Esophagus mucosa (tissue), 1 donor: ENCODE measurements around the gene CAMK1. TPM values are rescaled to one million over a fixed set of nuclear protein-coding genes. Genes with fewer than 3 reads are reported as not detected.
A peak's percentile ranks its signal among the peaks of the same experiment; 100 is the strongest.
"Not testable (repeated sequence)": the region's sequence is repeated elsewhere in the genome, so short reads cannot be mapped to it uniquely, and the experiment has no call there.

Experiments used
- ATAC-seq: fragments of 200-7000 bp; cut with Tn5 transposase; one replicate; pipeline ENCODE4 v1.9.1; 2020
- total RNA-seq: library from RNA; stranded (reverse); gene quantifications from one replicate; pipeline ENCODE4 v1.2.4, GENCODE V29; 2023
- donor health status: DM: yes; HTN: yes; CAD: no.

The CAMK1 gene
- total RNA-seq, 1 donor from 2014 or later: 2.6 TPM

- peak; percentile 93 for ATAC-seq
These were observed 22.8 kb upstream of the CAMK1 start, which contains the start of the genes ARPC4 and TADA3 for GRCh38 chr3:9792405-9793160. Gene ARPC4, plus strand, starts transcription at chr3:9793082. Its CDS starts 40 bp downstream, at chr3:9793122. Gene TADA3, minus strand, starts transcription at chr3:9792473. Its CDS starts 1,007 bp downstream, at chr3:9791466.

DNA sequence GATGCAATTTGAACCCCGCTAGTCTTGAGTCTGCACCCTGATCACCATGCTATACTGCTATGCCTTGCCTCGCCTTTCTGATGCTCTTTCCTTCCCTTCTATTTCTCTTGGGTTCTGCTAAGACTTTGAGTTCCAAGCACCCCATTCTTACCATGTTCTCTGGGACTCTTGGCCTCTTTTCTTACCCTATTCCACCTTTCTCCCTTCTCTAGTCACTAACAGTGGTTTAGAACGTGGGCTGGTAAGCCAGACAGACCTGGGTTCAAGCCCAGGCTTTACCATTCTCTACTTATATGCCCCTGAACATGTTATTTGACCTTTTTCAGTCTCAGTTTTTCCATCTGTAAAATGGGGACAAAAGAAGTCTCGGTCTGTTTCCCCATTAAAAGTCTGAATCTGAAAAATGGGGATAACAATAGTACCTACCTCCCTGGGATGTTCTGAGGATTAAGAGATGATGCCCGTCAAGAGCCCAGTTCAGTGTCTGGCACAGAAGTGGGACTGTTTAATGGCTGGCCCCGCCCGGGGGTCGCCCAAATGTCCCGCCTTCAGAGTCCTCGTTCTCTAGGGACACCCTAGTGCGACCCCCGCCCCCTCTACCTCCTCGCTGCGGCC, 22.1 kb upstream of the CAMK1 start:
- ATAC-seq: no peak

GRCh38 chr3:9791127-9791526, 21.4 kb upstream of the CAMK1 start:
- no peak for ATAC-seq

DNA sequence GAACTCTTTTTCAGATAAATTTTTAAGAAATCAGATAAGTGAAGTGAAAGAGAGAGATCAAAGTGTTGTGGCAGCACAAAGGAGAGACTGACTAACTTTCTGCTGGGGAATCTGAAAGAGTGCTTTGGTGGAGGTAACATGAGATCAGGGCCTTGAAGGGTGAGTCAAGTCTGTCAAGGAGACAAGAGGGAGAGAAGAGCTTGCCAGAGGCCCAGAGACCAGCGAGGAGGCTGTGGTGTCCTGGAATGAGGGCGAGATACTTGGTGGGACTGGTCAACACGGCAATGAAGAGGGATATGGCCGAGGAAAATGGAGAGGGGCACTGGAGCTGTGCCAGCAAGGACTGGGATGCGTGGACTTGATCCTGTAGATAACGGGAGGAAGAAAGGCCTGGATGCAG, 18.0 kb upstream of the CAMK1 start:
- no peak for ATAC-seq

GRCh38 chr3:9786825-9787669, 17.3 kb upstream of the CAMK1 start:
- ATAC-seq: no peak

- ATAC-seq: no peak
These were observed 16.5 kb upstream of the CAMK1 start for GRCh38 chr3:9786209-9786739.

DNA sequence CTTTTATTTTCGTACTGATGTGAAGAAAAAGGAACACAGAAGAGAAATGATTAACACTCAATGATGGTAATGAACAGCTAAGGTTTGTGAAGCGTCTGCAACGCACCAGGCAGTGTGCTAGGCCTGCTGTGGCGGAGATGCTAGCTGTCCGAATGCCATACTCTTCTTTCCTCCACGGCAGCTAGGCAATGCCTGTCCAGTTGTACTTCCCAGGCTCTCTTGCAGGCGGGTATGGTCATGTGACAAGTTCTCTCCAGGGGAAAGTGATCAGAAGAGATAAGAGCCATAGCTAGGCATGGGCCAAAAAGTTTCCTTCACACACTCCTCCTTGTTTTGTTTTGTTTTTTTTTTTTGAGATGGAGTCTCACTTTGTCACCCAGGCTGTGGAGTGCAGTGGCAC, 15.9 kb upstream of the CAMK1 start:
- no peak for ATAC-seq

DNA sequence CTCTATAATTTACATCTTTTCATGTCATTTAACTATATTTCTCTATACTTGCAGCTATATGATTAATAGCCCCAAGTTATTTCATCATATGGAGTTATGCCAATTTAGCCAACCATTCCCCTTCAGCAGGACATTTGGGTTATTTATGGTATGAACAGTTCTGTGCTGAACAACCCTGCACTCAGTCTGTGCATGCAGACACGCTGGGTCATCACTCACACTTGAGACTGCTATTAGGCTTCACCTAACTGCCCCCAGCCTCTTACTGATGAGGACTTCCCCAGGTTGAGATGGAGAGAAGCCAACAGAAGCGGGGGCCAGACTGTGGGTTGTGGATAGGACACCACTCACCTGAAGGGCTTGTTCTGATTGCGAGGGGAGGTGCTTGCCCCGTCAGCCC, 15.2 kb upstream of the CAMK1 start:
- no peak for ATAC-seq

- no peak for ATAC-seq
These were observed 14.2 kb upstream of the CAMK1 start for GRCh38 chr3:9783954-9784353.

GRCh38 chr3:9782770-9783169, 13.0 kb upstream of the CAMK1 start:
- no peak for ATAC-seq

- no peak for ATAC-seq
These were observed 12.3 kb upstream of the CAMK1 start for GRCh38 chr3:9781978-9782603.

DNA sequence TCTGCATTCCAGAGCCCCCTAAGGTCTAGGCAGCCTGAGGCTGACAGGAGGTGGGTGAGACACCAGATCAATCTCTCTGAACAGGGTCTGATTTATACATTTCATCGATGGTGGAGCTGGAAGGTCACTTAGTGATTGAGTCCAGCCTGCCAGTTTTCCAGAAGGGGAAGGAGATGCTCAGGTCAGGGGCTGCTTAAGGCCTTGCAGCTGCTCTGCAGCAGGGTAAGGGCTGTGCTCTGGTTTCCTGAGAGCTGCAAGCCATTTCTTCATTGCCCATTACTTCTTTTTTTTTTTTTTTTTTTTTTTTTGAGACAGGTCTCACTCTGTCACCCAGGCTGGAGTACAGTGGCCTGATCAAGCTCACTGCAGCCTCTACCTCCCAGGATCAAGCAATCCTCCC, 11.8 kb upstream of the CAMK1 start:
- no peak for ATAC-seq

DNA sequence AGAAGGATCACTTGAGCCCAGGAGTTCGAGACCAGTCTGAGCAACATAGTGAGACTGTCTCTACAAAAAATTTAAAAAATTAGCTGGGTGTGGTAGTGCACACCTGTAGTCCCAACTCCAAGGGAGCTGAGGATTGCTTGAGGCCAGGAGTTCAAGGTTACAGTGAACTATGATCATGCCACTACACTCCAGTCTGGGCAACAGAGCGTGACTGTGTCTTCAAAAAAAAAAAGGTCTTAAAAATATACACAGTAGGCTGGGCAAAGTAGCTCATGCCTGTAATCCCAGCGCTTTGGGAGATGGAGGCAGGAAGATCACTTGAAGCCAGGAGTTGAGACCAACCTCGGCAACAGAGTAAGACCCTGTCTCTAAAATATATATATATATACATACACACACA, 11.2 kb upstream of the CAMK1 start:
- ATAC-seq: no peak

- no peak for ATAC-seq
These were observed 10.7 kb upstream of the CAMK1 start for GRCh38 chr3:9780458-9780812.

- ATAC-seq: peak; percentile 37
These were observed 10.1 kb upstream of the CAMK1 start for GRCh38 chr3:9779721-9780457.

DNA sequence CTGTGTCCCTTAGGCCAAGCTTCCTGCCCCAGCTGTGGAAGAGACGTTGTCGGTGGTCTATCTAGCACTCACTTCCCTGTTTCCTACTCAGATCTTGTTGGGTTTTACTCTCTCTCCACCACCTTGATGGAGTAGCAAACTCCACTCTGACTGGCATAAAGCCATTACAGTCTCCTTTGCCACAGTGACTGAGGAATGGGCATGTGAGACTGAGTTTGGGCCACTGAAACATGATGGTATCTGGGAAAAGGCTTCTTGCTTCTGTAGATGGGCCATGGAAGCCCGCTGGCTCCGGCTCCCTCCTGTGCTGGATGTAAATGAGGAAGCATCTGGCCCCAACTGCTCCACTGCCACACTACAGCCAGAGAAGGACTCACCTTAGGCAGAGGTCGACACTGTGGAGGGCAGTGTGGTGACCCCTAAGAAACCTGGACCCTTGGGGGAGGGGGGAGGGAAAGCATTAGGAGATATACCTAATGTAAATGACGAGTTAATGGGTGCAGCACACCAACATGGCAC, 9.4 kb upstream of the CAMK1 start:
- ATAC-seq: no peak

DNA sequence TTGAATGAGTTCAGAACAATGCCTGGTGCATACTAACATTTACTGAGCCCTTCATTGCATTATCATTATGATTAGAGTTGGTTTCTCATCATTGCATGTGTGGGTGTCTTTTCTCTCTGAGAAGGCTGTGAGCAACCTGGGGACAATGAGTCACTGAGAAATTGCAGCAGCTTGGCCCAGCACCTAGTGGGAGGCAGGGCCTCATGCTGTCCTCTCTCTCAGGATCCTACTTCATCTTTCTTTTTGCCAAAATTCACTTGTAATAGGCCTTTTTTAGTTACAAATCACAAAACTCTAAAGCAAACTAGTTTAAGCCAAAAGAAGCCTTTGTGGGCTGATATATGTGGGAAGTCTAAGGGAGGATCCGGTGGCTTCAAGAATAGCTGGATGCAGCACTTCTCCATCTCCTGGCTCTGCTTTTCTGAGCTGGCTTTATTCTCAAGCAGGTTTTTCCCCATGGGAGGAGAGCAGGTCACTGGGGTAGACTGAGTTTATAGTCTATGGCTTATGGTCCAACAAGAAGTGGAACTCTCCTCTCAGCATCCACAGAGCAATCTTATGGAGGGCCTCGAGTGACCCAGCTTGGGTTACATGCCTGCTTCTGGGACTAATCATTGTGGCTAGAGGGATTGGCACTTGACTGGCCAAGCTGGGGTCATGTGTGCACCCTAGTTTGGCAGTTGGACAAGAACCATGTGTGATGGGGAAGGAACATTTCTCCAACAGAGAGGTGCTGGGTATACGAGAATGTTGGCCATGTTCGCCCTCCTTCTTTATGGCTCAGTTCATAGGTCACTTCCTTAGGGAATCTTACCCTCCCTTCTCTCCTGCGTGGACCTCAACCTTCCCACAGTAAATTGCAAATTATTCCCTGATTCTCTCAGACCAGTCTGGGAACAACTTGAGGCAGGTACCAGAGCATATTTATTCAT, 8.7 kb upstream of the CAMK1 start:
- no peak for ATAC-seq

- no peak for ATAC-seq
These were observed 7.9 kb upstream of the CAMK1 start for GRCh38 chr3:9777694-9778021.

GRCh38 chr3:9776896-9777693, 7.3 kb upstream of the CAMK1 start:
- ATAC-seq: no peak

- ATAC-seq: not testable (repeated sequence)
These were observed 1.3 kb upstream of the CAMK1 start for GRCh38 chr3:9771007-9771406.
